ENCODE results near the gene RIT2. TPM values are rescaled to one million over a fixed set of nuclear protein-coding genes. Genes with fewer than 3 reads are reported as not detected.

Gene RIT2
- total and polyA plus RNA-seq, 2 of the 4 experiments (the other 2 are of a cell fraction) = not detected

DNA sequence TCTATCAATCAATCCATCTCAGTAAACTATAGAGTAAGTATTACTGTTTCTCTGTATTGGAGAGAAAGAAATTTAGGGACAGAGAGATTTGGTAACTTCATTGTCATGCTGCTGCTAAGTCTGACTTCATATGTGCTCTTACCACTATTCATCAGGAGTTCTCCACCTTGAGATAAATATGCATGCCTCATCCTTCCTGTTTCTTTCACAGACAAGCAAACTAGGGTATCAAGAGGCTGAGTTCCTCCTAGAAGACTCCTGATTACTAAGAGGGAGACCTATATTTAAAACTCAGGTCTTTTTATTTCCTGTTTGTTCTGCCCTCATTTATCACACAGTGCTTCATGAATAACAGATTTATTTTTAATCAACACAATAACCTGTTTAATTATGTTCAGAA lies 34.1 kb downstream of the RIT2 start:
- Histone ChIP-seq H3K36me3 (ENCODE audit: control insufficient read depth, insufficient read depth, low read length) (no peaks in the 10 kb centered on the region), H3K18ac (ENCODE audit: low read depth, low read length) (no peak overlapping the region), H4K20me1 (ENCODE audit: insufficient read depth, low read length) (no peaks in the 10 kb centered on the region), H4K5ac (ENCODE audit: low read depth, low read length) (no peak overlapping the region), H4K8ac (ENCODE audit: low read depth in 2 of 2, low read length in 2 of 2) (no peak overlapping the region), H2BK5ac (ENCODE audit: low read depth, low read length, poor library complexity, severe bottlenecking) (no peak overlapping the region), H3K9me1 (ENCODE audit: insufficient read depth, low read length) (no peaks in the 10 kb centered on the region), H3K4me3 (ENCODE audit: insufficient read depth, low read depth, low read length) (no peak overlapping the region), H2BK20ac (ENCODE audit: low read depth, low read length) (no peak overlapping the region), H2AK9ac (replicated peaks; ENCODE audit: low read depth, low read length, poor library complexity) (no peak overlapping the region), H3K27ac (ENCODE audit: insufficient read depth, low read length) (no peak overlapping the region), H2BK120ac (ENCODE audit: low read depth, low read length) (no peak overlapping the region), H4K91ac (ENCODE audit: insufficient read depth, low read depth, low read length) (no peak overlapping the region), H2BK15ac (ENCODE audit: low read depth, low read length) (no peak overlapping the region), H3K56ac (ENCODE audit: extremely low read depth, insufficient read depth, low read length) (no peak overlapping the region), H2AFZ (replicated peaks; ENCODE audit: low read length, poor library complexity) (no peak overlapping the region), H3K79me1 (ENCODE audit: low read depth in 1 of 2, low read length in 2 of 2) (no peaks in the 10 kb centered on the region), H3K4me2 (ENCODE audit: low read depth, low read length) (no peak overlapping the region), H3K4ac (ENCODE audit: low read depth, low read length) (no peak overlapping the region), H3K14ac (replicated peaks; ENCODE audit: low read depth, low read length) (no peak overlapping the region), H3K23ac (ENCODE audit: low read depth, low read length) (no peak overlapping the region), H3K9me3 (ENCODE audit: control insufficient read depth, insufficient read depth, low read length) (no peaks in the 10 kb centered on the region; the same call in 1 of the 2 replicates), H3K4me1 (ENCODE audit: control insufficient read depth, insufficient read depth, low read length) (no peaks in the 10 kb centered on the region), H3K27me3 (ENCODE audit: control insufficient read depth, insufficient read depth, low read length) (no peaks in the 10 kb centered on the region), H2AK5ac (ENCODE audit: low read depth, low read length) (no peak overlapping the region), H3K9ac (ENCODE audit: low read depth, low read length) (no peak overlapping the region)
- TF ChIP-seq RFX5 (IDR thresholded peaks at IDR 0.05; ENCODE audit: low read depth, low read length) (no peak), SMC3 (IDR thresholded peaks at IDR 0.05; ENCODE audit: low read depth, low read length) (no peak), NFE2L2 (IDR thresholded peaks at IDR 0.05; ENCODE audit: low read depth, low read length) (no peak), FOS (IDR thresholded peaks at IDR 0.05; ENCODE audit: low read depth, low read length) (no peak), RAD21 (IDR thresholded peaks at IDR 0.05; ENCODE audit: low read length) (no peak), CEBPB (IDR thresholded peaks at IDR 0.05; ENCODE audit: low read depth, low read length) (no peak), POLR2A (IDR thresholded peaks at IDR 0.05; ENCODE audit: low read depth, low read length) (no peak), RCOR1 (IDR thresholded peaks at IDR 0.05; ENCODE audit: insufficient replicate concordance, low read length) (no peak), MAFK (IDR thresholded peaks at IDR 0.05; ENCODE audit: low read depth, low read length) (no peak), MAZ (IDR thresholded peaks at IDR 0.05; ENCODE audit: borderline replicate concordance, low read depth, low read length) (no peak)
- TF ChIP-seq, protein P1, sequence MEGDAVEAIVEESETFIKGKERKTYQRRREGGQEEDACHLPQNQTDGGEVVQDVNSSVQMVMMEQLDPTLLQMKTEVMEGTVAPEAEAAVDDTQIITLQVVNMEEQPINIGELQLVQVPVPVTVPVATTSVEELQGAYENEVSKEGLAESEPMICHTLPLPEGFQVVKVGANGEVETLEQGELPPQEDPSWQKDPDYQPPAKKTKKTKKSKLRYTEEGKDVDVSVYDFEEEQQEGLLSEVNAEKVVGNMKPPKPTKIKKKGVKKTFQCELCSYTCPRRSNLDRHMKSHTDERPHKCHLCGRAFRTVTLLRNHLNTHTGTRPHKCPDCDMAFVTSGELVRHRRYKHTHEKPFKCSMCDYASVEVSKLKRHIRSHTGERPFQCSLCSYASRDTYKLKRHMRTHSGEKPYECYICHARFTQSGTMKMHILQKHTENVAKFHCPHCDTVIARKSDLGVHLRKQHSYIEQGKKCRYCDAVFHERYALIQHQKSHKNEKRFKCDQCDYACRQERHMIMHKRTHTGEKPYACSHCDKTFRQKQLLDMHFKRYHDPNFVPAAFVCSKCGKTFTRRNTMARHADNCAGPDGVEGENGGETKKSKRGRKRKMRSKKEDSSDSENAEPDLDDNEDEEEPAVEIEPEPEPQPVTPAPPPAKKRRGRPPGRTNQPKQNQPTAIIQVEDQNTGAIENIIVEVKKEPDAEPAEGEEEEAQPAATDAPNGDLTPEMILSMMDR (conservative IDR thresholded peaks at IDR 0.05; ENCODE audit: low read depth, low read length) = no peak
- DNase-seq (no peak), ATAC-seq (ENCODE audit: low read depth) (no peak)
- ChIA-PET POLR2A (ENCODE audit: unreplicated experiment) (no interaction called here), CTCF (no interaction called here)
- dilution Hi-C loops (cut with HindIII; ENCODE audit: low sequenced_read_pairs, unreplicated experiment) (no loop called here), in situ Hi-C loops (cut with MboI; ENCODE audit: low sequenced_read_pairs) (no loop called here), intact Hi-C loops (cut with micrococcal nuclease) (no loop called here)
- BruUV-seq (replicated peaks) = no TSS peak
